Stimulated activated CD4-positive, alpha-beta T cell treated with anti-CD3 and anti-CD28 coated beads, Interleukin-1b, Interleukin-23, amount 100 ng/mL, for 24 hours (primary cell): ENCODE results near the gene LCA5L.

ENCODE experiments used
- DNase-seq, 4 experiments: peaks; one replicate each; pipeline ENCODE4 v3.0.0-alpha.2; 2020; ENCODE audit warnings: low read depth in 4 of 4, low spot score in 1 of 4

LCA5L gene

DNA sequence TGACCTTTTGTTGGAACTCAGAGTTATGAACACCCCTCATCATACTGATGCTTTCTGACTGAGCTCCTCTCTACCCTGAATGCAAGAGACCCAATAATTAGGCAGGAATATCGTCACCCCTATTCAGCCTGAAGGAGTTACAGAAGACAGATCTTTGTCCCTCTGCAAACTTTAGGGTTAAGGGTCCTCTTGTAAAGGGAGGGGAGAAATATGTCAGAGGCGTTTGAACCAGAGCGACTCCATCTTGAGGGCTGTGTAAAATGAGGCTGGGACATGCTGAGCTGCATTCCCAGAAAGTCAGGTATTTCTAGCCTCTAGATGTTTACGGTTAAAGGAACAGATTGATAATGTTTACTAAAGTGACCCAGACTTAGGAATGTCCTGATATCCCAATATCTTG is 86.2 kb downstream of the LCA5L start:
- DNase-seq: no peak
